Hindlimb muscle (tissue), 1 donor: Measurements from ENCODE around the gene PRUNE2. TPM values are rescaled to one million over a fixed set of nuclear protein-coding genes. Genes with fewer than 3 reads are reported as not detected.

Source experiments
- DNase-seq: peaks from one replicate; pipeline ENCODE4 v3.0.0-alpha.2; 2013
- polyA plus RNA-seq: library from polyadenylated mRNA; unstranded; fragments of 120-200 nt; gene quantifications from one replicate; pipeline ENCODE4 v1.2.1, GENCODE V29; 2013; ENCODE audit not compliant: insufficient read length

PRUNE2 gene
- polyA plus RNA-seq, 1 donor = 10.6 TPM

GRCh38 chr9:76620996-76621395 lies 284.9 kb downstream of the PRUNE2 start:
- no peak for DNase-seq

GRCh38 chr9:76620581-76620980 lies 285.3 kb downstream of the PRUNE2 start:
- no peak for DNase-seq

DNA sequence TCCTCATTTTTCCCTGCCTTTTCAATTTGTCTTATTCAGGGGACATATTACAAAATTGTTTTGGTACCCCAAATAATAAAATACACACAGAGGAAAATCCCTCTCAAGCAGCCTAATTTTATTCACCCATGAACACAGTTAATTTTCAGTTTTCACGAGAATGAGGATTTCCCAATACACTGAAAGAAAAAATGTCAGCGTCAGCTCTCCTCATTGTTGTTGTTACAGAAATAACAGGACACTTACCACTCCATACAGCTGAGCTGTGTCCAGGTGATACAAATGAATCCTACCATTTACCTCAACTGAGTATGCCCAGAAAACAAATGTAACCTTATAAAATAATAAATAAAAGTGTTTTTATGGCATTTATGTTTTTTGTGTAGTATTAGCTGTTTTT lies 286.3 kb downstream of the PRUNE2 start:
- no peak for DNase-seq

DNA sequence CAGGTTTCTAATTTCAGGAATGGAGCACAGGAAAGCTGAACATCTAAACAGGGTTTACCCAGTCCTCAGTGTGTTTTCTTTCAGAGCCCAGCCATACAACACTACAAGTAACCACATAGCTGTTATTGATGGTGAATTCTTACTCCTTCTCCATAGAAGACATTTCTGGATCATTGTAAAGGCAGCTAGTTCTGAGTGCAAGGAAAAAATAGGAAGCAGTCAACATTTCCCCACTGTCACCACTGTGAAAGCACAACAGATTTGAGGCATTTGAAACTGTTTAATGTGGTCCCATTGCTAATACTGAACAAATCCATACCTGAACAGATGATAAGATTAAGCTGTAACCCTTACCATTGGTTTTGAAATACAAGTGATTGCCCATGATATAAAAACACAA lies 286.7 kb downstream of the PRUNE2 start:
- no peak for DNase-seq

DNA sequence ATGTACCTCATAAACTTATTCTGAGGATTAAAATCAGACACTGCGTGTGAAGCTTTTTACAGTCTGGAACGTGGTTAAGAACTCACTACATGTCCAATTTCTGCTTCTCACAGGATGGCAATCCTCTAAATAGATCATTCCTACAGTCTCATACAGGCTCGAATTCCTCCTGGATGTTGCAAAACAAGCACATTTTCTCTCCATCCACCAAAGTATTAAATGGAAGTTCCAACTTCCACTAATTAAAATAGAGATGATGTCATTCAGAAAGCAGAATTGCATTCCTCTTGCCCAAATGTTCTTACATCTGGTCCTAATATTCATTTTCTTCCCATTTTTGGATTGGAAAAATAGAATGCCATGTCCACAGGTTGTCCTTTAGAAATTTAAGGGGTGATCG lies 287.2 kb downstream of the PRUNE2 start:
- no peak for DNase-seq

- DNase-seq = no peak
Observed at GRCh38 chr9:76617497-76618175, 288.3 kb downstream of the PRUNE2 start.

DNA sequence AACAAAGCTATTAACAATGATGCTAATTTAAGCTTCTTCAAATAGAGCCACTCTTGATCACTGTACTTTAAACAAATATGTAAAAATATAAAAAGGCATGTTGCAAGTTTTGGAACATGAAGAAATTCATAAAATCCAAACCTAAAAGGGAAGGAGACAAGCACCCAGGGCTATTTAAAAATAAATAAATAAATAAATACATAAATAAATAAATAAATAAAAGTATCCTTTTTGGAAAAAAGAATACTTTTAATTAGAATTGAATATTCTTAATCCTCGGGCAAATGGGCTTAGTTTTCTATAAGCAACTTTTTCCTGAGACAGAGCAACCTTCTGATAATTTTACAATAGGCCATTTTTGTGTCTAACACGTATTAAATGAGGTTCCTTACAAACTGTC lies 289.1 kb downstream of the PRUNE2 start:
- DNase-seq = no peak

- no peak for DNase-seq
Observed at GRCh38 chr9:76615177-76615603, 290.7 kb downstream of the PRUNE2 start.

- DNase-seq = no peak
Observed at GRCh38 chr9:76613974-76614373, 291.9 kb downstream of the PRUNE2 start.

GRCh38 chr9:76613150-76613781 lies 292.6 kb downstream of the PRUNE2 start:
- no peak for DNase-seq

GRCh38 chr9:76610011-76610352 lies 295.9 kb downstream of the PRUNE2 start:
- DNase-seq = peak; percentile 78

GRCh38 chr9:76609285-76610010 lies 296.5 kb downstream of the PRUNE2 start:
- no peak for DNase-seq

GRCh38 chr9:76608575-76609273 lies 297.2 kb downstream of the PRUNE2 start:
- DNase-seq = no peak

DNA sequence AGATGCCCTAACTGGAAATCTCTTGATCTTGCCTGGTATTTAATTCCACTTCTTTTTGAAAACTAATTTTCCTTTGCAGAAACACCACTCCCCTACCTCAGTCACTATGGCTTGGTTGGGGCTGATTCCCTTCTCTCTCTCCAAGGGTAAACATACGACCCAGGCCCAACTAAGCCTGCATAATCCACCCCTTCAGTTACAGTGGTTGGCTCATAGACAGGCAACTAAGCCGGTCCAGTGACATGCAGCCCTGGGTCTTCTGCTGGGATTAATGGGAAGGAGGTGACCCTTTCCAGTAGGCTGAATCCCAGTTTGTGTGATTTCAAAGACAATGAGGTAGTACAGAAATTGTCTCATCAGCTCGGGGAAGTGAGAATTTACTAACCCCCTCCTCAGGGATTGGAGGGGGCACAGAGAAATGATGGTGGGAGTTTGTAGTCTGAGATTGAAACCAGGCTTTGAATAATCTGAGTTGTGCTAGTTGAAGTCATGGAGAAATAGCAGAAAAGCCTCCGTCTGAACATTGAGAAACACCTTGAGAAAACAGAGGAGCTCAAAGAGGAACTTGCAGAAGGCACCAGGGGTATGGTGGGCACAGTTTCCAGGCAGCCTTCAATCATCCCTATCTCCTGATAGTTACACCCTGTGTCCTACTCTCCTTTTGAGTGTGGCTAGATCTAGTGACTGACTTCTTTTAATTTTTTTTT lies 298.0 kb downstream of the PRUNE2 start:
- DNase-seq = no peak

DNA sequence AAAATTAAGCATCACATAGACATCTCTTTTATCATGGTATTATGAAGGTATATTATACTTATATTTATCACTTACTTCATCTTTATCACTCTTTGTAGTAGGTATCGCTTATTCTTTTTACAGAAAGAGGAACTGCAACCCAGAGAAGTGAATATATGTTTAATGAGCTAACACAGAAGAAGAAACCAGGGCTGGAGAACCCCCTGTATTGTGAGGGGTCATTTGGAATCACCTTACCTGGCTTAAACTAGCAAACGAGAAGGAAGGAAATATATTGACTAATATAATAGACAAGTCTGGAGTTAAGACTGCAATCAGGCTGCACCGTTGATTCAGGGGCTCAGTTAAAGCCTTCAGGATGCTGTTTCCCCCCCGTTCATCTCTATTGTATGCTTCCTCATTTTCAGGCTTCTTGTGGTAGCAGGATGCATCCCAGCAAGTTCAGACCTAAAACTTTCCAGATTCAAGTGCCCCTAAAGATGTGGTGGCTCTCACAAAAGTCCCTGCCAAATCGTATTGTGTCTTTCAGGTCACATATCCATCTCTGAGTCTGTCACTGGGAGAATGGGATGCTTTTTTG lies 300.5 kb downstream of the PRUNE2 start:
- no peak for DNase-seq

GRCh38 chr9:76603931-76604570 lies 301.9 kb downstream of the PRUNE2 start:
- no peak for DNase-seq

- no peak for DNase-seq
Observed at GRCh38 chr9:76603448-76603895, 302.4 kb downstream of the PRUNE2 start.

- DNase-seq = no peak
Observed at GRCh38 chr9:76602199-76602598, 303.7 kb downstream of the PRUNE2 start.

GRCh38 chr9:76600007-76600615 lies 305.8 kb downstream of the PRUNE2 start:
- DNase-seq = no peak

- no peak for DNase-seq
Observed at GRCh38 chr9:76598981-76599380, 306.9 kb downstream of the PRUNE2 start.

GRCh38 chr9:76595645-76596044 lies 310.3 kb downstream of the PRUNE2 start:
- DNase-seq = no peak
